Measurements from ENCODE around the gene SF3A1.
"Not testable (repeated sequence)": the region's sequence is repeated elsewhere in the genome, so short reads cannot be mapped to it uniquely, and the experiment has no call there.

Gene SF3A1

DNA sequence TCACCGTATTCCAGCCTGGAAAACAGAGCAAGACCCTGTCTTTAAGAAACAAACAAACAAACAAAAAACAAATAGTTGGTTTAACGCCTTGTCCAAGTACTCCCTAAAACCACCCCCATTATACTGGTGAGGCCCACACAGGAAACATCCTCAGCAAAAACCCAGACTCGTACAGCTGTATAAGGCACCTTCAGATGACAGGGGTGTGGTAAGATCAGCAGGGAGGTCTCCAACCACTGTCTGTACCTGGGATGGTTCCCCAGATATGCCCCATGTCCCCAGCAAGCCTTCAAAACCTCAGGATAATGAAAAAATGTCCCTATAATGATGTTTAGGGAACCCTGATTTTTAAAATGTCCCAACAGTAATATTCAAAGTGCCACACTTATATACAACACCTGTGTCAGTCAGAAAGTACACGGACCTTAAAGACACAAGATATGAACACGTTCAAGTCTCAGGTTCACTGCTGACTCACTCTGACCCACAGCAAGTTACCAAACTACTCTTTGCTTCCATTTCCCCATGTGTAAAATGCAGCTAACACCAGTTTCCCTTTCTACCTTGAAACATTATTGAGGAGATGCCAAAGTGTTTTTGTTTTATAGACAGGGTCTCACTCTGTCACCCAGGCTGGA, 9.3 kb downstream of the SF3A1 start:
- no peak for DNase-seq

DNA sequence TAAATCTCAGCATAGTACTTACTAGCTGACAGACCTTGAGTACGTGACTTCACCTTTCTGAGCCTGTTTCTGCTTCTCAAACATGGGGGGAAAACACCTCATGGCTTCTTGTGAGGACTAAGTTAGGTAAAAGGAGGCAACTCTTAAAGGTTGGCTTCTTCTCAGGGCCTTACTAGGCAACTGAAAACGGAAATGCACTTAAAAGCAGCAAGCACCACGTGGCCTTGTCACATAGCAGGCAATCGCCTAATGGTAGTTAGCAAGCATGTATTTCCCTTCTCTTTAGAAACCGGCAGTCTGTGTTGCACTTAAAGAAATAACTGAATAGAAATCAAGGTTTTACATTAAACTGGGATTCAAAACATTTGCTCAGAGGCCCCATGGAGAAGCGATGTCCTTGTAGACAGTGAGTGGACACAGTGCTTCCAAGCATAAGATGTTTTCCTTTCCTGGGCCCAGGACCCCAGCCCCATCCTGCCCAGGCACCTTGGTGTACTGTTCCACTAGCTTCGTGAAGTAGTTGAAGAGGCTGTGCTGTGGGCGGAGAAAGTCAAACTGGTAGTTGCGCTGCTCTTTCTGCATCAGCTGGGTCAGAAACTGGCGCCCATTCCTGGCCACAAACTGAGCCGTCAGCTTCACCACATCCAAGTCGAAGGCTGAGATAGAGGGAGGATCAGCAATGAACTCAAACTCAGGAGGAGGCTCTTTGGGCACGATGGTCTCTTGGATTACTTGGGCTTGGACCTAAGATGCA, 12.1 kb downstream of the SF3A1 start:
- DNase-seq: peak in 1 of 2 donors; percentile 25

DNA sequence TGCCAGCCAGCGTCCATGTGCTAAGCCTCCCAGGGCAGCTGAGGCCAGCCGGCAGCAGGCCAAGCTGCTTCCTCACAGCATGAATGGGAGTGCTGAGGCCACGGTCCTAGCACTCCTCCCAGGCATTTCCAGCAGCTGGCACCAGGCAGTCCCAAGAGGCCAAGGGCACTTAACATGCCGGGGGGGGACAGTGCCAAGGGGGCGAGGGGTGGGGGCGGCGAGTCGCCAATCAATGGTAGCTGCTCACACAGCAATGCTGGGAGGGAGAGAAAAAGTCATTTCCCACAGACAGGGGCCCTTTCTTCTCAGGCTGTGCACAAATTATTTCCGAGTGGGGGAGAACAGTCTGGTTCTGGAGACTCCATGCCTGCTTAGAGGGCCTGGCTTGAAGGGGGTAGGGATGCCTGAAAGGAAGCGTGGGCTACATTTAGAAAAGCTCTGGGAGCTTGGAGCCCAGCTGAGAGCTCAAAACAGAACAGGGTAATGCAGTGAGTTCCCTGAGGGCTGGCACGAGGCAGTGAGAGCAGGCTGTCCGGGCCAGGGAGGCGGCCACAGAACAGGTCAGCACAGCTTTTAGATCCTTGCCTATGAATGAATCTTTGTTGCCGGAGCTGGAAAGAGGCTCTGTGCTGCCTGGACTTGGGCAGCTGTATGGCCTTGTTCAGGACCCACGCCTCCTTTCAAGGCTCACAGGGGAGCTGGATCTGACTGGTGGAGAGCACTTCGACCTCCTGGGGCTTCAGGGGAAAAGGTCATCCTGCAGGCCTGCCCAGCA, 15.6 kb downstream of the SF3A1 start:
- no peak for DNase-seq

DNA sequence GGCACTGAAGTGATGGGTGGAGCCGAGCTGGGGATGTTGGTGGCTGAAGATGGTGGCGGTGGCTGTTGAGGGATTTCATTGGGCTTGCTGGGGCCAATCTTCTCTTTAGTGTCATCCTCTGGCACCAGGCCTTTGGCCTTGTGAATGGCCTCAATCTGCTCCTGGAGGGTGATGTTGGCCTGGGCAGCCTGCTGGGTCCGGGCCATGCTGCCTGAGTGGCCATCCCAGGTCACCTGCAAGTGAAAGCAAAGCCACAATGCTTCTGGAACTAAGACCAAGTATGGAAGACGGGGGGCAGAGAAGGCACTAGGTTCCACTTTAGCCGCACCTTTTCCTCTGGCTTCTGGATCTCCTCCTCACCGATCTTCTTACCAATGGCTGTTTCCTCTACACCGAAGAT, 17.9 kb downstream of the SF3A1 start:
- no peak for DNase-seq

DNA sequence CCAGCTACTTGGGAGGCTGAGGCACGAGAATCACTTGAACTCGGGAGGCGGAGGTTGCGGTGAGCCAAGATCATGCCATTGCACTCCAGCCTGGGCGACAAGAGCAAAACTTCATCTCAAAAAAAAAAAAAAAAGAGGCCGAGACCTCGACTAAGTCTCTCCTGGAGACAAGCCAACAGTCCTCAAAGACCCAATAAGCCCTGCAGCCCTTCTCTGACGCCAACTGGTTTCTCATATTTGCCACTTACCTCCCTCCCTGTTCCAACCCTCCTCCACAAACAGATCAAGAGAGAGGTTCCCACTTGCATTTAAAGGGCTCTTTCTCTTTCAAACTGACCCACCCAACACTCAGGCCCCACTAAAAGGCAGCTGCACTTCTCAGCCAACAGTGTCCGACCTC, 18.4 kb downstream of the SF3A1 start:
- not testable (repeated sequence) for DNase-seq

DNA sequence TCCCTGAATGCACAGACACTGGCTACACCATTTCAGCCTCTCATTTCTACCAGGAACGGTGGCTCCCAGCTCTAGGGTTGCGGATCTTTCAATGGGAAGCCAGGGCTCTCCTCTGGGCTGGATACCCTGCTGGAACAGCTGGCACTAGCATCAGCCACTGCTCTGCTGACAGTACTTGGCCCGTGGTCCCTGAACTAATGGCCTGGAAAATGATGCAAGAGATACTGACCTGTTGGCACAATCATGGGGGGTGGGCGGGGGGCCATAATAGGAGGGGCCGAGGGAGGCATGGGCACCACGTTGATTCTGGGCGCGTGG, 19.3 kb downstream of the SF3A1 start:
- DNase-seq: no peak

DNA sequence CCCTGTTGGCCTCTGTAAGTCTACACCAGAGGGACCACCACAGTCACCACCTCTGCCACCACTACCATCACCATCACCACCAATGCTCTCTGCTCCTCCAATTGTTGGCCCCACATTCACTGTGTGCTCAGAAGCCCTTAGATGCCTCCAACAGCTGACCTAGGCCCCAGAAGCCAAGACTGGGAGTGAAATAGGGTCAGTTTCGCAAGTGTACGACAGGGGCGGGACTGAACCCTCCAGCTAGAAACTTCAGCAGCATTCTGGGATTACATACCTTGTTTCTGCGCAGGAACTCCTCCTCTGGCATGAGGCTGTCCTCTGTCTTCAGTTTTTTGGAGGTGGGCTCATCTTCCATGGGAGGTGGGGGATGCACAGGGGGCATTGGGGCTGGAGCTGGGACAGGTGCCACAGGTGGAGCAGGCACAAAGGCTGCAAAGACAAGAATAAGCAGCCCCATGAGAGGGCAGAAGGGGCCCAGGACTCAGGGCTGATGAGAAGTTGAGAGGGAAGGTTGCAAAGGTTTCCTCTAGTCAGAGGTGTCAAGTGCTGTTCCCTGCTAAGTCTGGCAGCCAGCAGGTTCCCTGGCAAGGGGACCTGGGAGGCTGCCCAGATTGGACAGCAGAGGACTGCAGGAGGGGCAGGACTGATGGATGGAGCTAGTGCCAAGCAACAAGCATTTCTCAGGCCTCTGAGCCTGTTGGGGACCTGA, 19.8 kb downstream of the SF3A1 start:
- DNase-seq: no peak

DNA sequence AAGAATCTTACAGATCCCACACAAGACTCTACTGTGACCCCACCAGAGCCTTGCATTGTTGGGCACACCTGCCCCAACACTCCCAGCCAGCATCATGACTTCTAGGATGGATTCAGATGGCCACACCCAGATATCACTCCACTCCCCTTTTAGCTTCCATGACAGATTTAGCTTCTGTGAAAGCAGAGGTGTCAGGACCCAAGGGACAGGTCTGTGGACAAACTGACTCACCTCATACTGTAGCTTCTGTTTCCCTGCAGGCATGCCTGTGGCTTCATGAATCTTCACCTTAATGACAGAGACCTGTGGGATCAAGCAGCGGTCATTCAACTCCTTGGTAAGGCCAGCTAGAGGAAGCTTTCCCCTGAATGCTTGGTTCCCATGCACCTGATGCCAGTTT, 21.5 kb downstream of the SF3A1 start:
- no peak for DNase-seq

DNA sequence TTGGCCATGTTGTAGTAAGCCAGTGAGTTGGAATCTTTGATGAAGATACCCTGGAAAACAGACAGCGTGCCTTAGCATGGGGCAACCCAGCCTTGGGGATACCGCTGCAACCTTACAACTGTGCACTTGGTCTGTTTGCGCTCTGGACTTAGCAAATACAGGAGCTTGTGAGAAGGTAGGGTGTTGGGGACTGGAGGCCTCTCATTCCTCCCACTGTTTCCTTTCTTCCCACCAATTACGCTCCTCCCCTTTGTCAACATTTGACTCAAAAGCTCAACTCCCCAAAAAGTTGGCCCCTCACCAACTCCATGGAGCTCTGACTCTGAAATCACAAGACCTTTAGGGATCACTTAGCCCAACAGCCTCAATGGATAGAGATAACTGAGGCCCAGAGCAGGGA, 22.0 kb downstream of the SF3A1 start:
- no peak for DNase-seq

DNA sequence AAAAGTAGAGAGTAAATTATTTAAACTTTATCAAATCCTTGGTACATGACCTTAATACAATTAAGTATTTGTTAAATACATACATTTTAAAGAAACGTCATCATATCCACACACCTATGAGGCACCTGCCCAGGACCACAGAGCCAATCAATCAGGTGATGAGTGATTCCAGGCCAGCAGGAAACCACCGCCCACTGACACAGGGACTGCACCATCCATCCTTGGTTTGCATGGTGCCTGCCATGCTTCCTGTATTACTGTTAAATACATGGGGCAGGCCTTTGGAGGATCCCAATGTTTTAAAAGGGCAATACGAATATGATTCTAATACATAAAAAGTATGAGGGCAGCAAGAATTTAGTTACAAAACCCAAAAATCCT, 23.0 kb downstream of the SF3A1 start:
- no peak for DNase-seq

DNA sequence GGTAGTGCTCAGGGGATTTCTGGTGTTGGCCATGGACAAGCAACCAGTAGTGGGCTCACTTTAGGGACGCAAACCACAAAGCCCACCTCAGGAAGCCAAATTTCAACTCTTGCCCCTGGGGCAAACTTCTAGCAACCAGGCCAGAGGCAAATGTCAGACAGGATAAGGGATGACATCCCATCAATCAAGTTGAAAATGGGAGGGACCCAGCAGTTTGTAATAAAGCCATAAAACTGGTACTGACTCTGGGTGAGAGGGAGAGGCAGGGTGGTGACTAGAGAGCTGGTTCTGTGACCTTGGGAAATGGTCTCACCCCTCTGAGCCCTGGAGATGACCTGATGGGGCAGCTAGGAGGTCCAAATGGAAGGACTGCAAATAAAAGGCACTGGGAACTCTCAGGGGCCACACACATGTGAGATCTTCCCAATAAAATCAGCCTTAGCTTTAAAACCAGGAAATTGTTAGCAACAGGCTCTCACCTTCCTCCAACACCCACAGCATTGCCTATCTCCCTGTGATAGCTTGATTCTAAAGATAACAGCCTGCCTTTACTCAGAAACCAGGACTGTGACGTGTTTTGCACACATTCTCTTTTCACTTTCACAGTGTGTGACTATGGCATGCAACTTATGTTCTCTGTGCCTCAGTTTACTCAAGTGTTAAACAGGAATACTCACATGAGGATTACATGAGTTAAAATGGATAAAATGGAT, 23.5 kb downstream of the SF3A1 start:
- DNase-seq: no peak

DNA sequence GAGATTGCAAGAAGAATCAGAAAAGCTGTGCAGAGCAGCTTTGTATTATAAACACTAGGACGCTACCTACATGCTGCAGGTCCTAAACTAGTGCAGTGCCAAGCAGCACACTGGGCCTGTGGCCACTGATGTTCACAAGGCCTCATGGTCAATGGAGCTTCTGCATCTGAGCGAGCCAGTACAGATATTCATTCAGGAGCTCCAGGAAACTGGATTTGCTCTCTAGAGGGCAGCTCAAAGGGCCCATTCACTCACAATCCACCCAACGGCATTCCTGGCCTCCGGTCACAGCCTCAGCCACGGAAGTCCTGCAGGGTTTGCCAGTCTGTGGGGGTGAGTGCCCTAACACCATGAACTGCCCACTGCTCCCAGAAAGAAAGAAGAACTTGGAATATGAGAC, 24.1 kb downstream of the SF3A1 start:
- no peak for DNase-seq

DNA sequence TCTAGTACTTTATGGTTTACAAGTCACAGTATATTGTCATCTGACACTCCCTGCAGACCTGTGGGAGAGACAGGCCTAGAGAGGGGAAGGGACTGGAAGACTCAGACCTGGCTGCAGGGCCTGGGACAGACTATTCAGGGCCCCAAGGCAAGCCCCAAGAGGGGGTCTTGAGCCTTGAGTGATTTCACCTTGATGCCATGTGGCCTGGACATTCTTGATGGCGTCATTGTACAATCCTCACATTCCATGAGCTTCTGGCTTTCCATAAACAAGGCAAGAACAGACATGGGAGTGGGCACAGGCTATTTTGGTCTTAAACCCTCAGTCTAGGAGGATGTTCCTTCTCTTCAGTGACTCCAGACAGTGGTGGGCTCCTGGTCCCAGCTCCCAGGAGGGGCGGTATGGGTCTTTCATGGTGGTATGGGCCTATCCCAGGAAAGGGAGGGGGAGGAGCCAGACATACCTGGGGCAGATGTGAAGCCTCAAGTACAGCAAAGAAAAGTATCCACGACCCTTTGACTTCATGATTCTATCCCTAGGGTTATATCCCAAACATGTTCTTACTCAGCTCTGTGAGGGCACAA, 28.1 kb downstream of the SF3A1 start:
- no peak for DNase-seq

DNA sequence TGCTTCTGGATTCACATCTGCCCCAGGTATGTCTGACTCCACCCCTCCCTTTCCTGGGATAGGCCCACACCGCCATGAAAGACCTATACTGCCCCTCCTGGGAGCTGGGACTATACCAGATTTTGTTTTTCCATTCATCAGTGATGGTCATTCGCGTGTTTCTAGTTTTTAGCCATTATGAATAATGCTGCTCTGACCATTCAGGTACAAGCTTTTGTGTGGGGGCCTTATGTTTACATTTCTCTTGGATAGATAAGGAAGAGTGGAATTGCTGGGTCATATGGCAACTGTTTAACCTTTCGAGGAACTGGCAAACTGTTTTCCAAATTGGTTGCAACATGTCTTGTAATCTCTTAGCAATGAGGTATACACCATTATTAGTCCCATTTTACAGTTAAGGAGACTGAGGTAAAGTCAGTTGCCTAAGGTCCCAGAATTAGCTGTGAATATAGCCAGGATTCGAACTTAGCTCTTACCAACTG, 28.8 kb downstream of the SF3A1 start:
- DNase-seq: no peak

DNA sequence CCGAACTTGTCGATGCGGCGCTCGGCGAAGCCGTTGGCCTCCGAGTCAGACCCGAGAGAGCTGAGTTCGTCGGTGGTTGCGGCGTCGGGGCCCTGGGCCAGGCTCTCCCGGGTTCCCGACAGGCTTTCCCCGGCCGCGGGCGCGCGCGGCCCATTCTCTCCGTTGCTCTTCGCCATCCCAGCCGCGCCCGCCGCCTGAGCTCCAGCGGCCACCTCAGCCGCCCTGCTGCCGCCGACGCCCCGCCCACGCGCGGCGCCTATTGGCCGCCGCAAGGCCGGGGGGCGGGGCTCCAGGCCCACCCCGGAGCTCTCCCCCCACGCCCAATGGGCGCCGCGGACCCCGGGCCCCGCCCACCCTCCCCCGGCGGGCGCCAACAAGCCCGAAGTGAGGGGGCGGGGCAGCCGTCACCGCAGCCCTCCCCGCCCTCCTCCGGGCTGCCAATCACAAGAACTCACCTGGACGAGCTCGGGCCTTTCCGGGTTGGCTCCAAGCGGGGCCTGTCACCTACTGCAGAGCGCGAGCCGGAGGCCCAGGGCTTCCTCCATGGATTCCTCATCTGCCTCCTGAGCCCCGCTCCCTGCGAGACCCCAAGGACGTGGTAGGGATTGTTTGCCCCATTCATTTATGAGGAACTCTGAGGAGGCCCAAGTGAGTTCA, 29.9 kb downstream of the SF3A1 start, which contains the start of gene TBC1D10A:
TBC1D10A (minus strand) TSS at position 236 of the 657 bp plus-strand sequence; CDS start at position 176, 60 bp downstream.
- peak; percentile 95 to 96 for DNase-seq

DNA sequence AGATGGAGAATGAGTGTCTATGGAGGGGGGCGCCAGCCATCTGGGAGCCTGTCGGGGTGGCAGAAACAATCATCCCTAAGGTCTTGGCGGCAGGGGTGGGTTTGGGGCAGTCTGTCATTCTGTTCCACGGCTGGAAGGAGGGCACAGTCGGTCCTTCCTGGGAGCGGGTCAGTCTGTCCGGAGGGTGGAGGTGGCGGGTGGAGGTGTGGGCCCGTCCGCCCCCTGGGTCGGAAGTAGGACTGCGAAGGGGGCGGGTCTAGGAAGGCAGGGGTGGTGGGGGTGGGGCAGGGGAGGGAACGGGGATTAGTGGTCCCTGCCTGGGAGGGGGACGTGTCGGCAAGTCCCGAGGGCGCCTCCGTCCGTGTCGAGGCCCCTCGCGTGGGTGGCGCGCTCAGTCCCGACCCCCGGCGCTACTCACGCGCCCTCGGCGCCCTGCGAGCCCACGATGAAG, 30.4 kb downstream of the SF3A1 start:
- DNase-seq: peak; percentile 12 to 28

DNA sequence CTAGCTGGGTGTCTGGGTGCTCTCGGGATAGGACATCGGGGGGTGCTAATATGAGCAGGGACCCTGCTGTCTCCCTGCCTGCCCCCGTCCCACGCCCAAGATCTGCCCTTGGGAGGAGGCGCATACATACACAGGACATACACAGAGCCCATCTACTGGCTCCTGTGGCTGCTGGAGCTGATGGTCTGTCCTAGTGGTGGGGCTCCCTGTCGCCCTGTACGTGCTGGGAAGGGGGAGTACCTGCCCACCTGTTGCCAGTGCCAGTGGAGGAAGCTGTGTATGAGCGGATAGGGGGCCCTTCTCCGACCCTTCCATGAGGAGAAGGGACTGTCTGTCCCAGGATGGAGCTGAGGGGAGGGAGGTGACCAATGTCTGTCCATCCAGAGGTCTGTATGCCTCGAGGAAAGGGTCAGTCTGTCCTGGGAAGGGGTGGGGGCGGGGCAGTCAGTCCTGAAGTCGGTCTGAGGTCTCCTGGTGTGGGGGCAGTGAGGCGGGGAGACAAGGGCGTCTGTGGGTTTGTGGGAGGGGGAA, 30.9 kb downstream of the SF3A1 start:
- no peak for DNase-seq

DNA sequence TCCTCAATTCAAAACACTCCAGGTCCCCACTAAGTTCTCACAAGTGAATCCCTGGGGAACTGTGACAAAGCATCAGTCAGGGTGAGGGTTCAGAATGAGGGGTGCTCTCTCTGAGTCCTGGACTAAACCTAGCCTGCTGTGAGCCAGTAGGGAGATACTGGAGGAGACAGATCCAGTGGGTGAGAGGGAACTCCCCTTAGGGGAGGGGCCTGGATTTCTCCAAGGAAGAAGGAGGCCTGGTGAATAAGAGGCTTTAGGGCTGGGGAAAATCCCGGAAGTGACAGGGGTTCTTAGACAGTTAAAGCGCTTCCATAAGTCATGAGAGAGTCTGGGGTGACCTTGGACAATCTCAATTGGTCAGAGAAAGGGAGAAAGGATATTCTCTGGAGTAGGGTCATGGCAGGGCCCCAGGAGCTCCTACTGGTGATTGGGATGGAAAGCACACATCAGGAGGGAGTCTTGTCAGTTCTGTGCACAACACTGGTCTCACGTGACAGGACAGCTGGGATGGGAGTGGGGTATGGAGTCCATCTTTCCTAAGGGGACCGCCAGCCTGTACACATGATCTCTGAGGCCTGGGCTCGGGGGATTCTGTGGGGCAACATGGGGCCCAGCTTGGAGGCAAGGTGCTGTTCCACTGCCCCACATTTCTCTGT, 31.5 kb downstream of the SF3A1 start:
- no peak for DNase-seq

DNA sequence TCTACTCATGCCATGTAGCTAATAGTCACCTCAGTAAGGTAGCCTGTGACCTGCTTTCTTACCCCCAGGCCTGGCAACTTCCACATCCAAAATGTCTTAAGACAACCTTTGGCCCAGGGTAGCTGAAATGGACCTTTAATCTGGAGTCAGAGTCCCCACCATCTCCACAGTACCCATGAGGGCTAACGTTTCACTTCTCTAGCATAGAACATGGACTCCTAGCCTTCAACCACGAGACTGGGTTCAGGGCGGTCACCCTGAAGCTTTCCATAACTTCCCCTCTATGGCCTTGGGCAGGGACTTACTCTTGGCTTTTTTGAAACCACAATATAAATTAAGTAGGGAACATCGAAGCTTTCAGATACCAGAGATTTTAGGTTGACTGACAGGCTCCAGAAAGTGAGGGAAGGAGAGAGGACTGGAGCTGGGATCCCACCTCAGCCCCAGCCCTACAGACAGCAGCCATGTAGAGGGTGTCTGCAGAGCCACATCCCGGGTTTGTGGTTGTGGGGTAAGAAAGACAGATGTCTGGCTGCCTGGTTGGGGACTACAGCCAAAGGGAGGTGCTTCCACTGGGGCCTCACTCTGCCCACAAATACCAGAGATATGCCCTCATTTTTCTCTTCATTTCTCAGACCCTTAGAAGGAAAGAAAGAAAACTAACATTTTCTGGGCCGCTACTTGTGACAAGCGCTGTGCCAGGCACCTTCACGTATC, 32.5 kb downstream of the SF3A1 start:
- peak; percentile 34 to 46 for DNase-seq

DNA sequence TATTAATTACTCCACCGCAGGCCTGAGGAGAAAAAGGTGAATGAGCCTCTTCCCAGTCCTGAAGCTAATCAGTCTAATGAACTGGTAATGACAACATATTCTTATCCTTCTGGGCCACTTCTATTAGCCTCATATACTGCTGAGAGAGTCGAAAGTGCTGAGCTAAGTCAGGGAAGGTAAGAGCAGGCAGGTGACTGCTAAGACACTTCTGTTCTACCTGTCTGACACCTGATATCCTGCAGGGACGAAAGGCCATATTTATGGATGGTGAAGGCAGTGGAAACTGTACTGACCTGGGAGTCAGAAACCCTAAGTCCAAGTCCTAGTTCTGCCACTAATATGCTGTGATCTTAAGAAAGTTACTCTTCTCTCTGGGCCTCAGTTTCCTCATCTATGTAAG, 33.4 kb downstream of the SF3A1 start:
- no peak for DNase-seq
